MM.1S (cell line): ENCODE data around the gene OR51A4.

ENCODE experiments used
- DNase-seq: peaks from one replicate; pipeline ENCODE4 v3.0.0-alpha.2; 2015
- H2AFZ ChIP-seq: fragments of 300-600 bp; sonication (generic); 2 replicates; pipeline ENCODE4 v1.6.0; 2016; ENCODE audit warnings: antibody characterized with exemption, low read length
- H3F3A ChIP-seq: fragments of 300-600 bp; sonication (generic); 2 replicates; pipeline ENCODE4 v1.6.1; 2016; ENCODE audit warnings: mild to moderate bottlenecking, antibody characterized with exemption, low read length, moderate library complexity, mixed read lengths; ENCODE audit not compliant: insufficient read depth
- H3K27ac ChIP-seq: fragments of 300-600 bp; sonication (generic); 2 replicates; pipeline ENCODE4 v1.5.1; 2016; ENCODE audit warnings: mild to moderate bottlenecking, low read length
- H3K27me3 ChIP-seq: fragments of 300-600 bp; sonication (generic); replicated peaks from 2 replicates; pipeline ENCODE4 v1.6.0; 2016; ENCODE audit warnings: low read length; ENCODE audit not compliant: insufficient read depth
- H3K36me3 ChIP-seq: fragments of 300-600 bp; sonication (generic); replicated peaks from 2 replicates; pipeline ENCODE4 v1.6.1; 2016; ENCODE audit warnings: mild to moderate bottlenecking, low read length, mixed read lengths; ENCODE audit not compliant: insufficient read depth
- H3K4me1 ChIP-seq: fragments of 300-600 bp; sonication (generic); 2 replicates; pipeline ENCODE4 v1.6.1; 2016; ENCODE audit warnings: low read length, mixed read lengths
- H3K4me2 ChIP-seq: fragments of 300-600 bp; sonication (generic); 2 replicates; pipeline ENCODE4 v1.6.0; 2016; ENCODE audit warnings: low read depth, low read length
- H3K4me3 ChIP-seq: fragments of 300-600 bp; sonication (generic); 2 replicates; pipeline ENCODE4 v1.5.1; 2016; ENCODE audit warnings: low read length, mixed read lengths
- H3K79me2 ChIP-seq: fragments of 300-600 bp; sonication (generic); 2 replicates; pipeline ENCODE4 v1.6.1; 2016; ENCODE audit warnings: mixed run types, low read length, mixed read lengths
- H3K9ac ChIP-seq: fragments of 300-600 bp; sonication (generic); 2 replicates; pipeline ENCODE4 v1.6.1; 2016; ENCODE audit warnings: low read length, mixed read lengths
- H3K9me2 ChIP-seq: fragments of 300-600 bp; sonication (generic); replicated peaks from 2 replicates; pipeline ENCODE4 v1.6.1; 2016; ENCODE audit warnings: mild to moderate bottlenecking, low read length, mixed read lengths; ENCODE audit not compliant: insufficient read depth
- H3K9me3 ChIP-seq: fragments of 300-600 bp; sonication (generic); replicated peaks from 2 replicates; pipeline ENCODE4 v1.6.1; 2016; ENCODE audit warnings: mild to moderate bottlenecking, low read length, mixed read lengths; ENCODE audit not compliant: insufficient read depth
- H4K20me1 ChIP-seq: fragments of 300-600 bp; sonication (generic); 2 replicates; pipeline ENCODE4 v1.6.1; 2016; ENCODE audit warnings: mild to moderate bottlenecking, low read length, moderate library complexity, mixed read lengths; ENCODE audit not compliant: insufficient read depth
- EZH2 ChIP-seq: fragments of 300-600 bp; sonication (generic); optimal IDR thresholded peaks from 2 replicates; pipeline ENCODE3; 2017; ENCODE audit warnings: low read depth, mild to moderate bottlenecking, antibody characterized with exemption, low read length, mixed read lengths
- EZH2phosphoT487 ChIP-seq: fragments of 300-600 bp; sonication (generic); IDR thresholded peaks from 2 replicates; pipeline ENCODE4 v1.6.1; 2018; ENCODE audit warnings: antibody characterized with exemption, low read length
- TF ChIP-seq, protein P1 (sequence below): fragments of 300-600 bp; sonication (generic); IDR thresholded peaks from 2 replicates; pipeline ENCODE4 v1.5.1; 2016; ENCODE audit warnings: antibody characterized with exemption, low read length, mixed read lengths

The OR51A4 gene

DNA sequence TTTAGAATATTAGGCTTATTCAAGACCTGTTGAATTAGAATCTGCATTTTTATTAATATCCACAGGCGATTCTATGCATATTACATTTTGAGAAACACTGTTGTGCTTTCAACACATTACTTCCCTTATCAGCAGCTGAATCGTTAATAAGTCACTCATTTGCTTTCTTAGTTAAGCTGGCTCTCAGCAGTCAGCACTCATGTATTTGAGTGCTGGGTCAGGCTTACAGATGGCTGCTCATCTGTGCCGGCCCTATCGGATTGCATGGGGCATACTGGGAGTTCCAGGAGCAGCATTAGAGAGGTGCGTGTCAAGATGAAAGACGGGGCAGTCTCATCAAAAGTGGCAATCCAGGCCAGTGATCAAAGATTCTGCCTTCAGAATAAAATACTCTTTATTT, 36.4 kb upstream of the OR51A4 start:
- no peaks in the 10 kb centered on the region for H3K9me3 ChIP-seq
- no peak overlapping the region for H3K9ac ChIP-seq
- H3K4me1 ChIP-seq, result no peaks in the 10 kb centered on the region
- no peaks in the 10 kb centered on the region for H3K36me3 ChIP-seq
- H3K4me2 ChIP-seq, result no peak overlapping the region
- no peaks in the 10 kb centered on the region for H3F3A ChIP-seq
- no peak overlapping the region for H3K4me3 ChIP-seq
- no peak for DNase-seq
- TF ChIP-seq EZH2, result no peak
- no peak for TF ChIP-seq EZH2phosphoT487
- TF ChIP-seq, protein P1, sequence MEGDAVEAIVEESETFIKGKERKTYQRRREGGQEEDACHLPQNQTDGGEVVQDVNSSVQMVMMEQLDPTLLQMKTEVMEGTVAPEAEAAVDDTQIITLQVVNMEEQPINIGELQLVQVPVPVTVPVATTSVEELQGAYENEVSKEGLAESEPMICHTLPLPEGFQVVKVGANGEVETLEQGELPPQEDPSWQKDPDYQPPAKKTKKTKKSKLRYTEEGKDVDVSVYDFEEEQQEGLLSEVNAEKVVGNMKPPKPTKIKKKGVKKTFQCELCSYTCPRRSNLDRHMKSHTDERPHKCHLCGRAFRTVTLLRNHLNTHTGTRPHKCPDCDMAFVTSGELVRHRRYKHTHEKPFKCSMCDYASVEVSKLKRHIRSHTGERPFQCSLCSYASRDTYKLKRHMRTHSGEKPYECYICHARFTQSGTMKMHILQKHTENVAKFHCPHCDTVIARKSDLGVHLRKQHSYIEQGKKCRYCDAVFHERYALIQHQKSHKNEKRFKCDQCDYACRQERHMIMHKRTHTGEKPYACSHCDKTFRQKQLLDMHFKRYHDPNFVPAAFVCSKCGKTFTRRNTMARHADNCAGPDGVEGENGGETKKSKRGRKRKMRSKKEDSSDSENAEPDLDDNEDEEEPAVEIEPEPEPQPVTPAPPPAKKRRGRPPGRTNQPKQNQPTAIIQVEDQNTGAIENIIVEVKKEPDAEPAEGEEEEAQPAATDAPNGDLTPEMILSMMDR, result no peak
- no peak overlapping the region for H2AFZ ChIP-seq
- no peaks in the 10 kb centered on the region for H3K9me2 ChIP-seq
- no peaks in the 10 kb centered on the region for H4K20me1 ChIP-seq
- no peaks in the 10 kb centered on the region for H3K79me2 ChIP-seq
- H3K27me3 ChIP-seq, result no peaks in the 10 kb centered on the region
- H3K27ac ChIP-seq, result no peak overlapping the region

DNA sequence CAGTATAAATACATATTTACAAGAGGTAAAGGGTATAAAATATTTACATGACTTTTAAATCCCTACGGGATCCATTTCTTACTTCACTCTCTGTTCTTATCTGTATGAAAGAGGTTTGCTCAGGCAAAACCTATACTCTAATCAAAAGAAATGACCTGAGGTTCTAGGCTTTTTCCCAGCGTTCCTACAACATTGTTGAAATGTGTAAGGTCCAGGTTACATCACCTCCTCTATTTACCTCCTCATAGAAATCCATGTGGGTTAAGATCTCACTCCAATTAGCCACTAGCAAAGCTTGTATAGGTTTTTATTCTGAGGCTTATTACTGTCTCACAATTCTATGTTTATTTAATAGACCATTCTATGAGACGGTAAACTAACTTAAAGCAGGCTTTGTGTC, 35.3 kb upstream of the OR51A4 start:
- no peaks in the 10 kb centered on the region for H3K27me3 ChIP-seq
- no peak overlapping the region for H3K9ac ChIP-seq
- H3K9me3 ChIP-seq, result no peaks in the 10 kb centered on the region
- no peaks in the 10 kb centered on the region for H4K20me1 ChIP-seq
- no peak overlapping the region for H2AFZ ChIP-seq
- no peaks in the 10 kb centered on the region for H3K79me2 ChIP-seq
- H3K4me1 ChIP-seq, result no peaks in the 10 kb centered on the region
- no peak overlapping the region for H3K4me2 ChIP-seq
- H3K9me2 ChIP-seq, result no peaks in the 10 kb centered on the region
- no peak overlapping the region for H3K4me3 ChIP-seq
- TF ChIP-seq EZH2phosphoT487, result no peak
- no peak for TF ChIP-seq EZH2
- TF ChIP-seq, protein P1, result no peak
- DNase-seq, result no peak
- no peak overlapping the region for H3K27ac ChIP-seq
- H3K36me3 ChIP-seq, result no peaks in the 10 kb centered on the region
- no peaks in the 10 kb centered on the region for H3F3A ChIP-seq

DNA sequence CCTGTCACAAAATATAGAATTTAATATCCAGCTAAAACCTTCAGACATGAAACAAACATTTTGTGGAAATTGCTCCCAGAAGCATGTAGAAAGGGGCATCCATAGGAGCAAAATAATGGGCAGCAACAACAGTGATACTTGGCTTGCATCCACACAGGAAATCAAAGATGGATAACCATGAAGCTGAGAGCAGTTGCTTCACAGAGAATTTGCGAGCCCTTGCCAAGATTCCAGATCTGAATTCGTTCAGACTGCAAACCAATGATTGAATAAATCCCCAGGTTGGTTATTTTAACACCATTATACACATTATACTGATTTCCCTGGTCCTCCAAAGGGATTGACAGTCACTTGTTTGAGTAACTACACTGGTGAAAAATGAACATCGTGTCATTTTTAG, 31.6 kb upstream of the OR51A4 start:
- no peak overlapping the region for H3K4me2 ChIP-seq
- H4K20me1 ChIP-seq, result no peaks in the 10 kb centered on the region
- DNase-seq, result no peak
- H3K79me2 ChIP-seq, result no peaks in the 10 kb centered on the region
- no peak overlapping the region for H3K4me3 ChIP-seq
- no peaks in the 10 kb centered on the region for H3F3A ChIP-seq
- H3K27me3 ChIP-seq, result no peaks in the 10 kb centered on the region
- no peaks in the 10 kb centered on the region for H3K9me3 ChIP-seq
- TF ChIP-seq, protein P1, result no peak
- TF ChIP-seq EZH2phosphoT487, result no peak
- H3K27ac ChIP-seq, result no peak overlapping the region
- H3K9me2 ChIP-seq, result no peaks in the 10 kb centered on the region
- H3K9ac ChIP-seq, result no peak overlapping the region
- no peaks in the 10 kb centered on the region for H3K36me3 ChIP-seq
- H3K4me1 ChIP-seq, result no peaks in the 10 kb centered on the region
- H2AFZ ChIP-seq, result no peak overlapping the region
